Liver (tissue), 3 donors: ENCODE measurements around the gene BPIFB3.

Source experiments
- CTCF ChIP-seq: fragments of 150-350 bp; IDR thresholded peaks from 2 replicates; pipeline ENCODE4 v1.5.1; 2017; ENCODE audit warnings: improper control_type of control experiment, low read depth, low read length; ENCODE audit not compliant: missing input control
- FOXA1 ChIP-seq: IDR thresholded peaks from 2 replicates; pipeline ENCODE4 v1.6.1; 2016; ENCODE audit warnings: antibody characterized with exemption
- GABPA ChIP-seq, 2 donors: IDR thresholded peaks in 1 of 2; conservative IDR thresholded peaks in 1 of 2; 2 replicates each; pipeline ENCODE4 v1.6.1; 2016; ENCODE audit warnings: antibody characterized with exemption in 2 of 2, mild to moderate bottlenecking in 1 of 2, moderate library complexity in 1 of 2
- JUND ChIP-seq, 2 donors: IDR thresholded peaks; 2 replicates each; pipeline ENCODE4 v1.6.1; 2016; ENCODE audit warnings: antibody characterized with exemption in 2 of 2
- MAX ChIP-seq: IDR thresholded peaks from 2 replicates; pipeline ENCODE4 v1.6.1; 2016; ENCODE audit warnings: antibody characterized with exemption
- RAD21 ChIP-seq, 2 donors: IDR thresholded peaks; 2 replicates each; pipeline ENCODE4 v1.6.1; 2016; ENCODE audit warnings: antibody characterized with exemption in 2 of 2, mild to moderate bottlenecking in 2 of 2
- REST ChIP-seq: IDR thresholded peaks from 2 replicates; pipeline ENCODE4 v1.6.1; 2016; ENCODE audit warnings: antibody characterized with exemption, mild to moderate bottlenecking
- SP1 ChIP-seq: IDR thresholded peaks from 2 replicates; pipeline ENCODE4 v1.6.1; 2018; ENCODE audit warnings: antibody characterized with exemption, mild to moderate bottlenecking
- TAF1 ChIP-seq: conservative IDR thresholded peaks from 2 replicates; pipeline ENCODE4 v1.6.1; 2016; ENCODE audit warnings: antibody characterized with exemption, mild to moderate bottlenecking
- YY1 ChIP-seq: IDR thresholded peaks from 2 replicates; pipeline ENCODE4 v1.6.1; 2016; ENCODE audit warnings: antibody characterized with exemption, mild to moderate bottlenecking
- donor health status: healthy.
- donor health status: healthy.

GRCh38 chr20:33059741-33060390, 6.2 kb downstream of the BPIFB3 start:
- TF ChIP-seq CTCF = no peak
- no peak for TF ChIP-seq GABPA (IDR thresholded peaks at IDR 0.05 in 1 of 2, conservative IDR thresholded peaks at IDR 0.05 in 1 of 2)
- TF ChIP-seq YY1 = no peak
- TF ChIP-seq TAF1 = no peak
- no peak for TF ChIP-seq MAX
- no peak for TF ChIP-seq SP1
- no peak for TF ChIP-seq JUND (IDR thresholded peaks at IDR 0.05)
- TF ChIP-seq REST = no peak
- no peak for TF ChIP-seq FOXA1
- TF ChIP-seq RAD21 (IDR thresholded peaks at IDR 0.05) = no peak
